Kidney epithelial cell (primary cell): ENCODE data around the gene CHST11. TPM values are rescaled to one million over a fixed set of nuclear protein-coding genes. Genes with fewer than 3 reads are reported as not detected.

Source experiments
- DNase-seq: peaks from one replicate; pipeline ENCODE4 v3.0.0-alpha.2; 2010; ENCODE audit warnings: low read depth
- H3K27me3 ChIP-seq: 2 replicates; pipeline ENCODE4 v1.6.0; 2011; ENCODE audit warnings: low read length; ENCODE audit not compliant: control insufficient read depth, insufficient read depth
- H3K36me3 ChIP-seq: 2 replicates; pipeline ENCODE4 v1.5.1; 2011; ENCODE audit warnings: low read length; ENCODE audit not compliant: control insufficient read depth, insufficient read depth
- H3K4me3 ChIP-seq: 2 replicates; pipeline ENCODE4 v1.5.1; 2011; ENCODE audit warnings: low read depth, mild to moderate bottlenecking, control low read depth, low read length
- CTCF ChIP-seq: IDR thresholded peaks from 2 replicates; pipeline ENCODE4 v1.5.1; 2011; ENCODE audit warnings: mild to moderate bottlenecking, moderate library complexity, low read length, control low read depth, inconsistent platforms; ENCODE audit not compliant: insufficient read depth, poor library complexity, severe bottlenecking
- total RNA-seq: library from RNA; depleted of rRNA; stranded (reverse); fragments of >200 nt; gene quantifications from 2 replicates; pipeline ENCODE4 v1.2.3, GENCODE V29; 2015

Gene CHST11
- total RNA-seq, 1 donor from 2014 or later: 32.6 TPM

GRCh38 chr12:104416136-104416535, 40.6 kb upstream of the CHST11 start:
- no peak overlapping the region for H3K4me3 ChIP-seq
- TF ChIP-seq CTCF: no peak
- no peaks in the 10 kb centered on the region for H3K36me3 ChIP-seq
- DNase-seq: no peak
- no peaks in the 10 kb centered on the region for H3K27me3 ChIP-seq

GRCh38 chr12:104416585-104416984, 40.2 kb upstream of the CHST11 start:
- Histone ChIP-seq H3K27me3 (no peaks in the 10 kb centered on the region), H3K4me3 (no peak overlapping the region), H3K36me3 (no peaks in the 10 kb centered on the region)
- TF ChIP-seq CTCF: no peak
- DNase-seq: no peak

- TF ChIP-seq CTCF: no peak
- no peak for DNase-seq
These were observed 37.0 kb upstream of the CHST11 start for GRCh38 chr12:104419717-104420116.

GRCh38 chr12:104420868-104421267, 35.9 kb upstream of the CHST11 start:
- no peak overlapping the region for H3K4me3 ChIP-seq
- no peak for DNase-seq
- no peak for TF ChIP-seq CTCF
- no peaks in the 10 kb centered on the region for H3K27me3 ChIP-seq
- no peaks in the 10 kb centered on the region for H3K36me3 ChIP-seq

More at GRCh38 chr12:104419717-104420116, 37.0 kb upstream of the CHST11 start:
- H3K4me3 ChIP-seq: no peak overlapping the region
- no peaks in the 10 kb centered on the region for H3K36me3 ChIP-seq
- no peaks in the 10 kb centered on the region for H3K27me3 ChIP-seq

- no peak for TF ChIP-seq CTCF
- Histone ChIP-seq H3K36me3 (no peaks in the 10 kb centered on the region), H3K4me3 (no peak overlapping the region), H3K27me3 (no peaks in the 10 kb centered on the region)
- DNase-seq: no peak
These were observed 35.4 kb upstream of the CHST11 start for GRCh38 chr12:104421343-104421742.

GRCh38 chr12:104422441-104422840, 34.3 kb upstream of the CHST11 start:
- Histone ChIP-seq H3K36me3 (no peaks in the 10 kb centered on the region), H3K27me3 (no peaks in the 10 kb centered on the region), H3K4me3 (no peak overlapping the region)
- DNase-seq: no peak
- no peak for TF ChIP-seq CTCF
